GM10248 (cell line): ENCODE measurements around the gene CCDC137.

Experiments
- CTCF ChIA-PET: fragments of 300-600 bp; sonication (Branson Sonifier 250); formaldehyde crosslinking; extraction: SDS; loops from one replicate; lab custom pipeline; 2021; ENCODE audit warnings: antibody characterized with exemption; lab: Yijun Ruan, JAX
- POLR2A ChIA-PET: fragments of 350-650 bp; sonication (Branson Sonifier 250); formaldehyde crosslinking; extraction: SDS; loops from one replicate; lab custom pipeline; 2020; ENCODE audit warnings: antibody characterized with exemption; lab: Yijun Ruan, JAX
- DNase-seq: peaks from one replicate; pipeline ENCODE4 v3.0.0; 2012; ENCODE audit errors: extremely low spot score
- CTCF ChIP-seq: IDR thresholded peaks from 2 replicates; pipeline ENCODE4 v1.5.1; 2012; ENCODE audit warnings: mild to moderate bottlenecking, low read depth; ENCODE audit errors: extremely low read depth, missing control alignments, control extremely low read depth

CCDC137 gene

DNA sequence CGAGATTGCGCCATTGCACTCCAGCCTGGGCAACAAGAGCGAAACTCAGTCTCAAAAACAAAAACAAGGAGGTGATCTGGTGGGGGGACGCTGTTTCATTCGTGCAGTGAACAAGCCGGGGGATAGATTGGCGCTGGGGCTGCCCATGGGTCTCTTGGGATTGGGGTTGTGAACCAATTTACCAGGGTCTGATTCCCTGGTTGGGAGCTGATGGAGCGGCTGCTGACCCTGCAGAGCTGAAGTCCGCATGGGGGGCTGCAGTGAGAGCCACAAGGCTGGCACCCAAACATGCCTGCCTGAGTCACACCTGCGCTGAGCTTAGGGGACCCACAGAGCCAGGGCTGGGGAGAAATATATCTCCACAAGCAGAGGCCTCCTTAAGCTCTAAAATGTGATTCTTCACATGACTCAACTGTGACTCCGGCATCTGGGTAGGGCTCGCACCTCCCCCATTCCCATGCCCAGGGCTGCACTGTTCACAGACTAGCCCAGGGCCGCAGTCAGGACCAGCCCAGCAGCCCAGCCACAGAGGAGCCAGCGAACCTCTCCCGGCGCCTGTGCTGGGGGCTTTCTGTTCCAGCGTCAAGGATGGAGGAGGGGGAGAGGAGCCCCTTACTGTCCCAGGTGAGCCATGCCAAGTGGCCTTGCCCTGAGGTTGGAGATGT, 24.6 kb upstream of the CCDC137 start:
- TF ChIP-seq CTCF = no peak
- POLR2A ChIA-PET = no interaction called here
- CTCF ChIA-PET = no interaction called here
- DNase-seq = no peak

DNA sequence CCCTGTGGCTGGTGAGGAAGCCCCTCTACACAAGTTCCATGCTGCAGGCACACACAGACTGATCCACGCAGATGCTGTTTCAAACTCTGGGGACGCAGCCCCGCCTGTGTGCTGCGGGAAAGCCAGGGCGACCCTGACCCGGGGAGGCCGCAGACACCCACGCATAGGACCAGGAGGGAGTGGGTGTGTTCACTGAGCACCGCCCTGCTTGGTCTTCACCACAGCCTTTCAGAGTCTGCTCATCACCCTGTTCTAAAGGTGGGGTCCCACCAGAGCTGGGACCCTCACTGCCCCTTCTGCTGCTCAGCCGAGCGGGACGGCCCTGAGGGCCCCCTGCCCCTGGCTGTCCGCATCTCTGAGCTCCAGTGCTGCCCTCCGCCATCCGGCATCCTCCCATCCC, 22.0 kb upstream of the CCDC137 start:
- no peak for DNase-seq
- ChIA-PET CTCF (no interaction called here), POLR2A (no interaction called here)
- no peak for TF ChIP-seq CTCF

DNA sequence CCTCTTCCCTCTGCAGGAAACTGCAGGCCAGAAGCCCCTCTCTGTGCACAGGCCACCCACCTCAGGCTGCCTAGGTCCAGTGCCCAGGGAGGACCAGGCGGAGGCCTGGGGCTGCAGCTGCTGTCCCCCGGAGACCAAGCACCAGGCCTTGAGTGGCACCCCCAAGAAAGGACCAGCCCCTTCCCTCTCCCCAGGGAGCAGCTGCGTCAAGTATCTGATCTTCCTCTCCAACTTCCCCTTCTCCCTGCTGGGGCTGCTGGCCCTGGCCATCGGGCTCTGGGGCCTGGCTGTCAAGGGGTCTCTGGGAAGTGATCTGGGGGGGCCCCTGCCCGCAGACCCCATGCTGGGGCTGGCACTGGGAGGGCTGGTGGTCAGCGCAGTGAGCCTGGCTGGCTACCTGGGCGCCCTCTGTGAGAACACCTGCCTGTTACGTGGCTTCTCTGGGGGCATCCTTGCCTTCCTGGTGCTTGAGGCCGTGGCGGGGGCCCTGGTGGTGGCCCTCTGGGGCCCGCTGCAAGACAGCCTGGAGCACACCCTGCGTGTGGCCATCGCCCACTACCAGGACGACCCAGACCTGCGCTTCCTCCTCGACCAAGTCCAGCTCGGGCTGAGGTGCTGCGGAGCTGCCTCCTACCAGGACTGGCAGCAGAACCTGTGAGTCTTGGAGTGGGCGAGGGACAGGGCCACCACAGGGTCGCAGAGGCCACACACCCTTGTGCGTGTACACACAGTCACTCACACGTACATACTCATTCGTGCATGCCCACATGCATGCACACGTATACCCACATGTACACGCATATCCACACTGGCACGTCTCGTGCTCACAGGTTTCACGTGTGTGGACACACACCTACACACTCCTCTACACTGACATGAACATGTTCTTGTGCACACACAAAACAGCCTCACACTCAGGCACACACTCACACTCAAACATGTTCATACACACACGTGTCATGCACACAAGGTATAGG, 21.3 kb upstream of the CCDC137 start:
- no peak for DNase-seq
- CTCF ChIA-PET = interaction anchor here (2.3 kb wide), 1 partner anchor 44 kb away, joined by 6 read pairs; no protein-coding TSS in a partner anchor
- POLR2A ChIA-PET = no interaction called here
- no peak for TF ChIP-seq CTCF

DNA sequence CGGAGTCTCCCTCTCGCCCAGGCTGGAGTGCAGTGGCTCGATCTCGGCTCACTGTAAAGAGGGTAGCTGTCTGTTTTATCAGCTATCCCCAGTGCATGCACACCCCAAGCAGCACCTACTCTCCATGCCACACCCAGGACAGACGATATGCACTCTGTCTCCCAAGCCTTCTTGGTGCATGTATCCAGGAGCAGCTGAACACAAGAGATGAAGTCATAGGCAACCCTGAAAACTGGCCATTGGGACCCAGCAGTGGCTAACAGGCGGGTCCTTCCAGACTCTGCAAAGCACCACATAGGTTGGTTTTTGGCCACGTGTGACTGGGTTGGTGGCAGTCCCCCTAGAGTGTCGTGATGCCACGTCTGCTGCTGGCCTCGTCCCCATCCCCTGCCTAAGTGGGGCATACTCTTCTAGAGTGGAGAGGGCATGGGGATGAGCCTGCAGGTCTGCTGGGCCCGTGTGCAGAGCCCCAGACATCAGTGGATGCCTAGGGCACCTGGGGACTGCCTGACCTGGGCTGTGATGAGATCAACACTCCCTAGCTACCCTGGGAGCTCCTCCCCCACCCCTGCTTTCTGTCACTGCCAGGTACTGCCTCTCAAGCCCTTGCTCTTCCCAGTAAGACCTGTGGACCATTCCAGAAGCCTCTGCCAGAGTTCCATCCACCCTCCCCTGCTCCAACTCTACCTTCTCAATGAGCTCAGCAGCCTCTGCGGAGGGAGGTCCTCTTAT, 19.5 kb upstream of the CCDC137 start:
- no peak for TF ChIP-seq CTCF
- ChIA-PET CTCF (interaction anchor here (1.5 to 2.3 kb wide), 2 partner anchors 9 to 46 kb away, joined by 5 to 6 read pairs; partner anchors contain the start of gene PDE6G), POLR2A (no interaction called here)
- no peak for DNase-seq

GRCh38 chr17:81647640-81648012, 18.9 kb upstream of the CCDC137 start:
- no peak for TF ChIP-seq CTCF
- POLR2A ChIA-PET = no interaction called here
- CTCF ChIA-PET = interaction anchor here (2.3 kb wide), 1 partner anchor 46 kb away, joined by 6 read pairs; no protein-coding TSS in a partner anchor
- DNase-seq = no peak

GRCh38 chr17:81648013-81648706, 18.4 kb upstream of the CCDC137 start:
- ChIA-PET POLR2A (no interaction called here), CTCF (no interaction called here)
- no peak for TF ChIP-seq CTCF
- DNase-seq = no peak
